Neural cell (in vitro differentiated cells): ENCODE measurements around the gene CABP2.

Source experiments
- EZH2 ChIP-seq: fragments of 200-600, 300-800 bp; shearing (Covaris generic), sonication (generic); IDR thresholded peaks from 2 replicates; pipeline ENCODE4 v1.6.1; 2014; ENCODE audit warnings: antibody characterized with exemption, low read length, borderline replicate concordance, mild to moderate bottlenecking; ENCODE audit not compliant: insufficient read depth, poor library complexity, severe bottlenecking
- MXI1 ChIP-seq: fragments of 450-650 bp; conservative IDR thresholded peaks from 2 replicates; pipeline ENCODE4 v1.6.1; 2014; ENCODE audit warnings: antibody characterized with exemption, mild to moderate bottlenecking; ENCODE audit not compliant: poor library complexity, severe bottlenecking
- POLR2AphosphoS5 ChIP-seq: IDR thresholded peaks from 2 replicates; pipeline ENCODE4 v1.6.1; 2012
- RAD21 ChIP-seq: fragments of 450-650 bp; conservative IDR thresholded peaks from 2 replicates; pipeline ENCODE4 v1.6.1; 2014; ENCODE audit warnings: antibody characterized with exemption, mild to moderate bottlenecking, moderate library complexity
- TF ChIP-seq, protein P1 (sequence below): fragments of 450-650 bp; IDR thresholded peaks from 2 replicates; pipeline ENCODE4 v1.5.1; 2014; ENCODE audit warnings: antibody characterized with exemption, mild to moderate bottlenecking, moderate library complexity; ENCODE audit not compliant: poor library complexity, severe bottlenecking

- TF ChIP-seq RAD21 = no peak
- TF ChIP-seq, protein P1, sequence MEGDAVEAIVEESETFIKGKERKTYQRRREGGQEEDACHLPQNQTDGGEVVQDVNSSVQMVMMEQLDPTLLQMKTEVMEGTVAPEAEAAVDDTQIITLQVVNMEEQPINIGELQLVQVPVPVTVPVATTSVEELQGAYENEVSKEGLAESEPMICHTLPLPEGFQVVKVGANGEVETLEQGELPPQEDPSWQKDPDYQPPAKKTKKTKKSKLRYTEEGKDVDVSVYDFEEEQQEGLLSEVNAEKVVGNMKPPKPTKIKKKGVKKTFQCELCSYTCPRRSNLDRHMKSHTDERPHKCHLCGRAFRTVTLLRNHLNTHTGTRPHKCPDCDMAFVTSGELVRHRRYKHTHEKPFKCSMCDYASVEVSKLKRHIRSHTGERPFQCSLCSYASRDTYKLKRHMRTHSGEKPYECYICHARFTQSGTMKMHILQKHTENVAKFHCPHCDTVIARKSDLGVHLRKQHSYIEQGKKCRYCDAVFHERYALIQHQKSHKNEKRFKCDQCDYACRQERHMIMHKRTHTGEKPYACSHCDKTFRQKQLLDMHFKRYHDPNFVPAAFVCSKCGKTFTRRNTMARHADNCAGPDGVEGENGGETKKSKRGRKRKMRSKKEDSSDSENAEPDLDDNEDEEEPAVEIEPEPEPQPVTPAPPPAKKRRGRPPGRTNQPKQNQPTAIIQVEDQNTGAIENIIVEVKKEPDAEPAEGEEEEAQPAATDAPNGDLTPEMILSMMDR = no peak
- TF ChIP-seq MXI1 = peak; percentile 94
- TF ChIP-seq POLR2AphosphoS5 = peak; percentile 88
- no peak for TF ChIP-seq EZH2
Observed at GRCh38 chr11:67508486-67509121, 14.6 kb downstream of the CABP2 start.
